GM10847 (cell line): Measurements from ENCODE around the gene RNMT.

ENCODE experiments used
- POLR2A ChIP-seq: IDR thresholded peaks from 2 replicates; pipeline ENCODE4 v1.6.1; 2011; ENCODE audit not compliant: insufficient read length; ENCODE audit errors: extremely low read depth

Gene RNMT

GRCh38 chr18:13726232-13726971 is at the start of gene RNMT, which contains the start of gene FAM210A:
Gene RNMT (plus strand): TSS chr18:13726673. CDS start chr18:13731518, 4,845 bp downstream.
Gene FAM210A (minus strand): TSS chr18:13726558. CDS start chr18:13682077, 44,481 bp downstream.
- peak; percentile 76 for TF ChIP-seq POLR2A

- no peak for TF ChIP-seq POLR2A
Observed at GRCh38 chr18:13680612-13681011, 45.9 kb upstream of the RNMT start.

GRCh38 chr18:13681701-13682100 is 44.8 kb upstream of the RNMT start:
- TF ChIP-seq POLR2A = no peak

- no peak for TF ChIP-seq POLR2A
Observed at GRCh38 chr18:13684546-13684945, 41.9 kb upstream of the RNMT start.

GRCh38 chr18:13688191-13689136 is 38.0 kb upstream of the RNMT start:
- TF ChIP-seq POLR2A = no peak

- no peak for TF ChIP-seq POLR2A
Observed at GRCh38 chr18:13696961-13697360, 29.5 kb upstream of the RNMT start.

- no peak for TF ChIP-seq POLR2A
Observed at GRCh38 chr18:13700153-13700552, 26.3 kb upstream of the RNMT start.

GRCh38 chr18:13703899-13704298 is 22.6 kb upstream of the RNMT start:
- TF ChIP-seq POLR2A = no peak

GRCh38 chr18:13710414-13710831 is 16.1 kb upstream of the RNMT start:
- TF ChIP-seq POLR2A = no peak

- no peak for TF ChIP-seq POLR2A
Observed at GRCh38 chr18:13712400-13713131, 13.9 kb upstream of the RNMT start.

GRCh38 chr18:13713455-13714055 is 12.9 kb upstream of the RNMT start:
- no peak for TF ChIP-seq POLR2A

GRCh38 chr18:13715330-13715729 is 11.1 kb upstream of the RNMT start:
- TF ChIP-seq POLR2A = no peak

GRCh38 chr18:13716916-13717315 is 9.6 kb upstream of the RNMT start:
- no peak for TF ChIP-seq POLR2A

- TF ChIP-seq POLR2A = no peak
Observed at GRCh38 chr18:13720123-13720522, 6.3 kb upstream of the RNMT start.

- no peak for TF ChIP-seq POLR2A
Observed at GRCh38 chr18:13720847-13721246, 5.6 kb upstream of the RNMT start.
